Measurements from ENCODE around the gene RAB8B. TPM values are rescaled to one million over a fixed set of nuclear protein-coding genes. Genes with fewer than 3 reads are reported as not detected.
A peak's percentile ranks its signal among the peaks of the same experiment; 100 is the strongest.

RAB8B gene
- total and polyA plus RNA-seq, 12 donors, result 5.2 to 54.4 (median 35.5) TPM

GRCh38 chr15:63219196-63219710 is 29.8 kb downstream of the RAB8B start:
- Histone ChIP-seq H3K36me3 (replicated peaks in 1 of 2) (no peaks in the 10 kb centered on the region), H3K27ac (no peak overlapping the region), H3K27me3 (no peaks in the 10 kb centered on the region), H3K9me3 (replicated peaks in 1 of 3) (no peaks in the 10 kb centered on the region), H3K4me1 (replicated peaks in 1 of 2) (peaks cover 7 to 26% of the 10 kb centered on the region in 2 donors), H3K4me3 (no peak overlapping the region)
- intact Hi-C loops (cut with DNase I), result no loop called here
- TF ChIP-seq POLR2A (IDR thresholded peaks at IDR 0.05), result no peak
- no peak for TF ChIP-seq CTCF (IDR thresholded peaks at IDR 0.05)
- WGBS, 4 donors, result 73 to 80% (median 75%) methylated on average over 2 to 3 of the region's 3 CpGs
- DNase-seq, result no peak

- Histone ChIP-seq H3K9me3 (replicated peaks in 1 of 3) (no peaks in the 10 kb centered on the region), H3K36me3 (replicated peaks in 1 of 2) (no peaks in the 10 kb centered on the region), H3K27ac (peak overlapping the region in 2 of 5 donors; percentile 28 to 53), H3K4me1 (replicated peaks in 1 of 2) (peaks cover 7 to 30% of the 10 kb centered on the region in 2 donors), H3K4me3 (no peak overlapping the region), H3K27me3 (no peaks in the 10 kb centered on the region)
- WGBS, 4 donors, result 42 to 52% (median 47%) methylated on average over 3 of the region's 3 CpGs
- no peak for TF ChIP-seq CTCF (IDR thresholded peaks at IDR 0.05)
- TF ChIP-seq POLR2A (IDR thresholded peaks at IDR 0.05), result no peak
- peak; percentile 33 to 81 (median 59) for DNase-seq
- intact Hi-C loops (cut with DNase I), result no loop called here
Observed at GRCh38 chr15:63221346-63221745, 31.9 kb downstream of the RAB8B start.

GRCh38 chr15:63223463-63223862 is 34.1 kb downstream of the RAB8B start:
- no peaks in the 10 kb centered on the region for H3K36me3 ChIP-seq (replicated peaks in 1 of 2)
- no peak for DNase-seq
- no peaks in the 10 kb centered on the region for H3K27me3 ChIP-seq
- TF ChIP-seq CTCF (IDR thresholded peaks at IDR 0.05) (no peak), POLR2A (IDR thresholded peaks at IDR 0.05) (no peak)
- intact Hi-C loops (cut with DNase I), result no loop called here
- WGBS, 4 donors, result 72 to 77% (median 74%) methylated on average over 6 of the region's 6 CpGs
- no peak overlapping the region for H3K4me3 ChIP-seq
- peaks cover 7 to 46% of the 10 kb centered on the region in 2 donors for H3K4me1 ChIP-seq (replicated peaks in 1 of 2)
- no peaks in the 10 kb centered on the region for H3K9me3 ChIP-seq (replicated peaks in 1 of 3)
- no peak overlapping the region for H3K27ac ChIP-seq

GRCh38 chr15:63225381-63225780 is 36.0 kb downstream of the RAB8B start:
- peak overlapping the region in 1 of 5 donors; percentile 38 for H3K27ac ChIP-seq
- no peak for DNase-seq
- 89 to 94% (median 91%) methylated on average over 3 of the region's 3 CpGs for WGBS, 4 donors
- H3K27me3 ChIP-seq, result no peaks in the 10 kb centered on the region
- H3K9me3 ChIP-seq (replicated peaks in 1 of 3), result no peaks in the 10 kb centered on the region
- no peak overlapping the region for H3K4me3 ChIP-seq
- peaks cover 7 to 50% of the 10 kb centered on the region in 2 donors for H3K4me1 ChIP-seq (replicated peaks in 1 of 2)
- no peaks in the 10 kb centered on the region for H3K36me3 ChIP-seq (replicated peaks in 1 of 2)
- no peak for TF ChIP-seq CTCF (IDR thresholded peaks at IDR 0.05)
- no peak for TF ChIP-seq POLR2A (IDR thresholded peaks at IDR 0.05)
- intact Hi-C loops (cut with DNase I), result no loop called here
